NCI-H1048 (cell line): ENCODE results near the gene CTDSP2.
"Not testable (repeated sequence)": the region's sequence is repeated elsewhere in the genome, so short reads cannot be mapped to it uniquely, and the experiment has no call there.

Experiments used
- DNase-seq: peaks from one replicate; lab custom pipeline; 2025; lab: John Stamatoyannopoulos, UW

CTDSP2 gene

DNA sequence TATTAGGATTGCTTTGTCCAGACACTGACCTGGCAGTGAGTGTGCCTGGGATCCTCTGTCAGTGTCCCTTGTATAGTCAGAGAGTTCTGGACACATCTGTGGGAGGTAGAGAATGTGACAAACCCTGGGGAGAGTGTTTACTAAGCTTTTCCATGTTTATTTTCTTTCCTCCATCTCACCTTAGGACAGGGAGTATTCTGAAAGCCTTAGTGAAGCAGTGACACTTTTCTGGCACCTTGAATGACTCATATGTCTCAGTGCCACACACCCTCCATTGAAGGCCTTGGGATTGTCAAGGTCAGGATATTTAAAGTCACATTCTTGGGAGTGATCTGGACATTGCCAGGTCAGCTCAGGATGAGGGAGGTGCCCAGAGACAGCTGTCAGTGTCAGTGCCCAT lies 34.9 kb upstream of the CTDSP2 start:
- DNase-seq, result no peak

GRCh38 chr12:57881035-57881434 lies 34.5 kb upstream of the CTDSP2 start:
- not testable (repeated sequence) for DNase-seq

- DNase-seq, result no peak
Measured at GRCh38 chr12:57877876-57878275, 31.3 kb upstream of the CTDSP2 start.

GRCh38 chr12:57875753-57876547 lies 29.4 kb upstream of the CTDSP2 start:
- DNase-seq, result no peak

- DNase-seq, result no peak
Measured at GRCh38 chr12:57874166-57875108, 27.9 kb upstream of the CTDSP2 start.

- no peak for DNase-seq
Measured at GRCh38 chr12:57872362-57872761, 25.8 kb upstream of the CTDSP2 start.

GRCh38 chr12:57869927-57870318 lies 23.4 kb upstream of the CTDSP2 start:
- DNase-seq, result no peak

GRCh38 chr12:57869298-57869926 lies 22.9 kb upstream of the CTDSP2 start:
- DNase-seq, result no peak

- no peak for DNase-seq
Measured at GRCh38 chr12:57868851-57869268, 22.3 kb upstream of the CTDSP2 start.

DNA sequence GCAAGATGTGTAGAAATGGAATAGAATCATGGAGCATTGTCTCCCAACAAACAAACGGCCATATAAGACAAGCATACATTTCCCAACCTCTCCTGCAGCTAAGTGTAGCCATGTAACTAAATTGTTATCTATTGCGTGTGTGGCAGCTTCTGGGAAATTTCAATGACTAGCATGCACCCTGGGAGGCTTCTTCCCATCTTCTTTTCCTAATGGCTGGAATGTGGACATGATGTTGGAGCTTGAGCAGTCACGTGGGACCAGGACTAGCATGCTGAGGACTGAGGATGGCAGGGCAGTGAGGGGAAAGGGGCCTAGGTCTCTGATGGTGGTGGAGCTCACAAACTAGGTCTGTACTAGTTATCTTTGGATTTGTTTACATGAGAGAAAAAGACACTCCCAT lies 21.7 kb upstream of the CTDSP2 start:
- no peak for DNase-seq

DNA sequence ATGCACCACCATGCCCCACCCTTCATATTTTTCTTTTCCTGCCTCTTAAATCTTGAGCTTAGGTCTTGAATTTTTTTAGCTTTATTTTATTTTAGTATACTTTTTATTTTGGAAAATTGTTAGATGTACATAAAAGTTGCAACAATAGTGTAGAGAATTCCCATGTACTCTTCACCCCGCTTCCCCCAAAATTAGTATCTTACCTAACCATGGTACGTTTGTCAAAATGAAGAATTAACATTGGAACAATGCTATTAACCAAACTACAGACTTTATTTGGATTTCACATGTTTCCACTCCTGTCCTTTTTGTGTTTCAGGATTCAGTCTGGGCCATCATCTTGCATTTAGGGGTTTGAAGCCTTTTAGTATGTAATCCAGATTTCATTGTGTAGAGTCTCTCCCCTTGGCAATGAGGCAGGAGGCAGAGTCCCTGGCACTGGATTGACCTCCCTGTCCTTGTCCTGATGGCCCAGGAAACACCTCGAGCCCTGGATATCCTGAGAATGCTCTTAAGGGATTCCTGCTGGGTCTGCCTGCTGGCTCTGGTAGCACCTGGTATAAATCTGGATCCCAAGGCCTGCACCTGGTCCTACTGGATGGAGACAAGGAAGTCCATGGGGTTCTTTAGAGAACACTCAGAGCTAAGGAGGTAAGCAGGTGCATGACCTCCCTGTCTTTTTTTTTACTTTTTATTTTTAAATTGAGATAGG lies 19.9 kb upstream of the CTDSP2 start:
- DNase-seq, result no peak

DNA sequence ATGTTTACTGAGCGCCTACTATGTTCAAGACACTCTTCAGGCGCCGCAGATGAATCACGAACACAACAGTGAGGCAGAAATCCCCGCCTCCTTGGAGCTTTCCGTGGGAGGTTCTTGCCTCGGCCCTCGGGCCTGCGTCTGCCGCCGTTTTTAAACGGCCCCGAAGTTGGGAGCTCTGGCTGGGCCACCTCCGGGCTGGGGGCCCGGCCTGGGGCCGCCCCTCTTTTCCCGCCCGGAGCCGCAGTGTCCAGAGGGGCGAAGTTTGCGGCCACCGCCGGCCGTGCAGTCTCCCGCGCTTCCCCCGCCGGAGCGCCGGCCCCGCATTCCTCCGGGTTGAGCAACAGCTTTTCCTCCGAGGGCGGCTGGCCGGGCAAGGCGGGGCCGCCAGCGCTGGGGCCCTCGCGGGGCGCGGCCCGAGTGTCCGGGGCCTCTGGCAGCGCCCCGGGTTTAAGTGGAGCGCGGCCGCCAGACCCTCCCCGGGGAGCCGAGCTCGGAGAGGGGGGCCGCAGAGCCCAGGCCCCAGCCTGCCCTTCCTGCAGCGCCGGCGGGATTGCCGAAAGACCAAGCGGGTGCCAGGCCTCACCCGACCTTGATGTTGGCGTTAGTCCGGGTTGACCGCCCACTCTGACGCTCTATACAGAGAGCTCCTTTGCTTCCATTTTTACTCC lies 18.7 kb upstream of the CTDSP2 start:
- DNase-seq, result no peak

DNA sequence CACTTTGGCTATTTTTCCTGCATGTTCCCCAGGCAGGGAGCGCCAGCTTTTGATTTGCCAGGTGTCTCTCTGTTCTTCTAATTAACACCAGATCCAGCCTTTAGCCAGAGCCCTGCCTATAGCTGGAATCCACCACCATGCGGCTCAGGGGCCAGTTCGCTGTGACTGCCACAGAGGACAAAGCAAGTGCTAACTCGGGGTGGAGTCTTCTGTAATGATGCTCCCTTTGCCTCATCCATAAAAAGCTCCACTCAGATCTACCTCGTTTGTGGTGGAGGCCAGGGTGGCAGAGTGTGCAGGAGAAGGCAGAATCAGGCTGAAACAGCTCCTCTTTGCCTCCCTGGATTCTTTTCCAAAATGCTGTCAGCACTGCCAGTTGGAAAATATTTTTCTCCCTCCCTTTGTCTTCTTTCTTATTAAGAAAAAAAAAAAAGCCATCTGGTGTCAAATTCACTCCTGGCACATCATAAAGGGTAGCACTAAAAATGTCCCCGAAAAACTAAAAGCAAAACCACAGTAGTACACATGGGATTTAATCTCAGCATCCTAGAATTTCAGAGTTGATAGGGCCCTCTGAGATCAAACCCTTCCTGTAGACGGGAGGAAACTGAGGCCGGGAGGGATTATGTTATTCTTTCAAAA lies 18.0 kb upstream of the CTDSP2 start:
- DNase-seq, result no peak

DNA sequence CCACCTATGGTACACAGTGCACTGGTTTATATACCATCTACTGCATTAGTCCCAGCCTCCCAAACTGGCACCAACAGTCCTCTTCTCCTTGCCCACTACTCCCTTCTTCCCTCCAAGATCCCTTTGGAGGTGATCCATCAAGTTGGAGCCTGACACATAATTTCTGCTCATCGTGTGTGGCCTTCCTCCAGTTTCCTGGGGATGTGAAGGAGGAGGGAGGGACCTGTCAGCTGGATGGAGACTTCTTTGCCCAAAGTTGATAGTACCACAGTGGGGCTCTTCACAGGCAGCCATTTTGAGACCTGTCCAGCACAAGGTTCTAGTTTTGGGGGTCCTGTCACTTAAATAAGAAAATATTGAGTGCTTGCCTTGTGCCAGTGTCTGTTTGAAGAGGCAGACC lies 17.1 kb upstream of the CTDSP2 start:
- no peak for DNase-seq

DNA sequence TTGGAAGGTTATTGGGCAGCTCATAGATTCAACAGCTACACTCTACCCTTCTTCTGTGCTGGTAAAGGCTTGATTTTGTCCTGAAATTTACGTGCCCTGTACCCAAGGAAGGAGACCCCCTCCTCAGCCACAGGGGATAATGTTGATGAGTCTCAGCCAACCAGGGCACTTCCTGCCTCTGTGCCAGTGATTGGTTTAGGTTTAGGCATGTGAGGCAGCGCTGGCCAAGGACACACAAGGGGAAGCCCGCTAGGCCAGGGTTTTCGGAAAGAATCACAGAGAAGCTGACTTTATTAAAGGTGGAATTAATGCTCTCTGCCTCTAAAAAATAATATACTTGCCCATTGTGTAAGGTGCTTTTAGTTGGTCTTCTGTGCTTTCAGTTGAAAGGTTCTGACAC lies 15.4 kb upstream of the CTDSP2 start:
- no peak for DNase-seq

GRCh38 chr12:57860883-57861282 lies 14.4 kb upstream of the CTDSP2 start:
- not testable (repeated sequence) for DNase-seq

- no peak for DNase-seq
Measured at GRCh38 chr12:57859121-57859520, 12.6 kb upstream of the CTDSP2 start.

DNA sequence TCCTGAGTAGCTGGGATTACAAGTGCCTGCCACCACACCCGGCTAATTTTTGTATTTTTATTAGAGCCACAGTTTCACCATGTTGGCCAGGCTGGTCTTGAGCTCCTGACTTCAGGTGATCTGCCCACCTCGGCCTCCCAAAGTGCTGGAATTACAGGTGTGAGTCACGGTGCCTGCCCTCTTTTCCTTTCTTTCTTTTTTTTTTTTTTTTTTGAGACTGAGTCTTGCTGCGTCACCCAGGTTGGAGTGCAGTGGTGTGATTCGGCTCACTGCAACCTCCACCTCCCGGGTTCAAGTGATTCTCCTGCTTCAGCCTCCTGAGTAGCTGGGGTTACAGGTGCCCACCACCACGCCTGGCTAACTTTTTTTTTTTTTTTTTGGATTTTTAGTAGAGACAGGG lies 11.6 kb upstream of the CTDSP2 start:
- DNase-seq, result not testable (repeated sequence)

DNA sequence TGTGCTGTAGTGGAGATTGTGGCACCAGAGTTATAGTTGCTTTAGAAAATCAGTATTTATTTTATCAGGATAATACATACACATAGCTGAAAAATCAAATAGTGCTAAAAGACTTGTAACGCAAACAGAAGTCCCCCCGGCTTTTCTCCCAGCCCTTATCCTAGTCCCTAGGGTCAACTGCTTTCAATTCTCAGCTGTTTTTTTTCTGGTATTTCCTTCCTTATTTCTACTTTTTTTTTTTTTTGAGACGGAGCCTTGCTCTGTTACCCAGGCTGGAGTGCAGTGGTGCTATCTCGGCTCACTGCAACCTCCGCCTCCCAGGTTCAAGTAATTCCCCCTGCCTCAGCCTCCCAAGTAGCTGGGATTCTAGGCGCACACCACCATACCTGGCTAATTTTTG lies 8.4 kb upstream of the CTDSP2 start:
- DNase-seq, result no peak

DNA sequence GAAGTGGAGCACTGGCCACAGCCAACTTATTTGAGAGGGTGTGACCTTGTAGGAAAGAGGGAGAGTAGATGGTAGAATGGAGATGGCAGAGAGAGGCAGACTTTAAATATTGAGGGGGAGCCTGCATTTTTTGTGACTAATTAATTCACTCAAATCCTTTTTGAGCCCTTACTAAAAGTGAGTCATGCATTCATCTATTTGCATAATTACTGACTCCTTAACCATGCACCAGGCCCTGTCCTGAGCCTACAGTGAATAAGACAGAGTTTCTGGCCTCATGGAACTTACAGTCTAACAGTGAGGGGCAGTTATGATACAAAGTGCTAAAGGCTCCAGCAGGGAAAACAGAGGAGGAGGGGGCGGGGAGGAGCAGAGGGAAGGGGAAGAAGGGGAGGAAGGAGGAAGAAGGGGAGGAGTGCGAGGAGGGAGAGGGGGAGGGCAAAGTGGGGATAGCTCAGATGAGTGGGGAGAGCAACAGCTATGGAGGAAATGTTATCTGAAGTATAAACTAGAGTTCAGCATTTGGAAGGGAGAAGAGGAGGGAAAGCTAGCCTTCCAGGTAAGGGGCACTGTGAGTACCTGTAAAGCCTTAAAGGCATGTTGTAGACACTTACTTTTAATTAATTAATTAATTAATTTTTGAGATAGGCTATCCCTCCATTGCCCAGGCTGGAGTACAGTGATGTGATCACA lies 7.5 kb upstream of the CTDSP2 start:
- DNase-seq, result no peak
